Skin of body (tissue), 2 donors: ENCODE data around the gene ST3GAL5. TPM values are rescaled to one million over a fixed set of nuclear protein-coding genes. Genes with fewer than 3 reads are reported as not detected.

ENCODE experiments used
- DNase-seq: peaks from one replicate; lab custom pipeline; 2025; lab: John Stamatoyannopoulos, UW
- total RNA-seq: library from RNA; depleted of rRNA; stranded (reverse); fragments of >200 nt; gene quantifications from one replicate; pipeline ENCODE4 v1.2.3, GENCODE V29; 2014

ST3GAL5 gene
- total RNA-seq, 1 donor from 2014 or later = 23.3 TPM

DNA sequence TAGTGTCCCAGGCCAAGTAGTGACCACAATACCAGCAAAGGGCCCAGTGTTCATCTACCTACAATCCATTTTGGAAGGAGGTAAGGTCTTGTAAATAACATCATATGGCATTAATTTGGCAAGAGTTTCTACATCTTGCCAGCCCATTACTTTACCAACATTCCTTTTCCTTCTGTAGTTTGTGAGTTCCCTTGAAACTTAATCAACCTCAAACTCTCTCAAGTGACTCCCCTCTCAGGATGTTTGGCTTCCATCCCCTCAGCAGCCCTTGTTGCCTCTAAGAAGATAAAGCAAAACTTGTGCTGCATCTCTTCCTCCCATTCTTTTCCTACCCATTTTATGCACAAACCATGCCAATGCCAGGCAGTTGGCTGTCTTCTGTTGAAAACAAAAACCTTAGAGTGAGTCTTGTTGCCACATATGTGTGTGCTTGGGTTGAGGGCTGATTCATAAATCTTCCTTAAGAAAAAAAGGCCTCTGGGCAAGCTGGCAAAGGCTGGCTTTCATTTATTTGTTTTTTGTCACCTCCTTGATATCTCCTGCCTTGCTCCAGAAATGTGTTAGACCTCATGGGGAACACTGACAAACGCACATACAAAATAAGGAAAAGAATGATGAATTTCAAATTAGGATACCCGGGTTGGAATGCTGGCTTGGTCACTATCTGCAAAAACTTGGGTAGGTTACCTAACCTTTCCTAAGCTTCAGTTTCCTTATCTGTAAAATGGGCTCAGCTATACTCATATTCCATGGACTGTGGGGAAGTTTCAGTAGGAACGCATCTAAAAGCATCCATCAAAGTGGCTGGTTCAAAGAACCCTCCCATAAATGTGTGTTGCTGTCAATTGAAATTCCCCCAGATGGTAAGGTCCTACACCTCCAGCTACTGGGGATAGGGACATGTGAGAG is 29.4 kb upstream of the ST3GAL5 start:
- no peak for DNase-seq

GRCh38 chr2:85915606-85916303 is 27.0 kb upstream of the ST3GAL5 start:
- DNase-seq = no peak

DNA sequence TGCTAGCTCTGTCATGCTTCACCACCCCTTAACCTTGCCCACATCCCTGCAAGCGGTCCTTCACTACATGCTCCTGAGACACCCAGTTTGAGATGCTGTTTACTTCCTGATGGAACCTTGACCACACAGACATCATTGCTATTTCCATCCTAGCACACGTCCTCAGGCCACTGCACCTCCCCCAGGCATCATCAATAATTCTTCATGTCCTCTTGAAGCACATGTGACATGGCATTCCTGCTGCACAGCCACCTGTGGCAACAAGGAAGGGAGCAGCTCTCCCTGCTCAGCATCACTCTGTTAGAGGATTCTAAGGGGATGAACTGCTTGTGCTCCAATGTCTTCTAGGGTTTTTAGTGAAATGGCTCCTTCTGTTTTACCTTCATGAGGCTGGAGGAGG is 26.1 kb upstream of the ST3GAL5 start:
- DNase-seq = no peak

GRCh38 chr2:85913884-85914881 is 25.4 kb upstream of the ST3GAL5 start:
- no peak for DNase-seq

- no peak for DNase-seq
Measured at GRCh38 chr2:85911814-85912692, 23.3 kb upstream of the ST3GAL5 start.

DNA sequence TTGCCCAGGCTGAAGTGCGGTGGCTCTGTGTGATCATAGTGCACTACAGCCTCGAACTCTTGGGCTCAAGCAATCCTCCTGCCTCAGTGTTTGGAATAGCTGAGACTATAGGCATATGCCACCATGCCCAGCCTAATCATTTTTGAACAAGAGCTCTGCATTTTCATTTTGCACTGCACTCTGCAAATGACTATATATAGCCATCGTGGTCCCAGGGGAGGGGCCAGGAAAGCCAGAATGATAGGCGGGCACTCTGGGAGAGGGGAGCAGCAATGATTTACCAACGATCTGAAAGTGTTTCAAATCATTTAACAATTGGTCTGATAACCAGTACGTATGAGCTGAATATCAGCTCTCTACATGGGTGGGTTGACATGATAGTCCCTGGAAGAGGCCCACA is 22.3 kb upstream of the ST3GAL5 start:
- DNase-seq = no peak

- no peak for DNase-seq
Measured at GRCh38 chr2:85909005-85909404, 20.2 kb upstream of the ST3GAL5 start.

- DNase-seq = no peak
Measured at GRCh38 chr2:85908506-85908905, 19.7 kb upstream of the ST3GAL5 start.

DNA sequence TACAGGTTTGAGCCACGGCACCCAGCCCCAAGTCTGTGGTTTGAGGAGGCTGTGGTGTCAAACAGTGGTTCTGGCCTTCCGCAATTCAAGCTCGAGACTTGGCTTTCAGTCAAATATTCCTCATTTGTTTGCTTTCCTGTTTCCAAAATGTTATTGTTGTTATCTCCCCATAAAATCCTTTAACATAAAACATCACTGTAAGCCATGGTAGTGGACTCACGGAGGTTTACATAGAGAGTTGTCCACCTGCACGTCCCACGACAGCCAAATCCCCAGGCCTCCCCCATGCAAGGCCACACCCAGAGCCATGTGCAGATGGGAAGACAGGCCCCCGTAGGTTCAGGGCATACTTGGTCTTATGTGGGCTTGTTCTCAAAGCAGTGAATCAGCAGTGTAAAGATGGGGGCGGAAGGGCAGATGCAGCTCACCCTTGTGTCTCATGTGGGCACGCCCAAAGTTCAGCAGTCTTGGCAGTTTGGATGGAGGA is 18.9 kb upstream of the ST3GAL5 start:
- DNase-seq = no peak

DNA sequence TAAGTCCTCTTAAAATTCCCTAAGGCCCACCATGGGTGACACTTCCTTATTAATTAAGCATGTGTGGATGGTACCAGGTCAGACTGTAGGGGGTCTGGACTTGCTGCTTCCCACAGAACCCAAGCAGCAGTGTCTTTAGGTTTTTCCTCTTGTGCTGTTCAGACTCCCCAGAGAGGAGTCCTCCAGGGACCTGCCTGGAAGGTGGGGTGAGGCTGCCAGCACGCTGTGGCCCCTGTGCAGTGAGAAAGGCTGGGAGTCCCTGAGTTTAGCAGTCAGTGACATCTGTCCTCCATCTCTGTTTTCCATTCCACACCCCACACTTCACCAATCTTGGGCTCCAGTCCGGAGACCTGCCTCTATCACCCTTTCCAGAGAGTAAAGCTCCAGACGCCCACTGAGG is 18.0 kb upstream of the ST3GAL5 start:
- no peak for DNase-seq

GRCh38 chr2:85905891-85906290 is 17.1 kb upstream of the ST3GAL5 start:
- no peak for DNase-seq

- DNase-seq = peak; percentile 27
Measured at GRCh38 chr2:85905187-85905666, 16.4 kb upstream of the ST3GAL5 start.

DNA sequence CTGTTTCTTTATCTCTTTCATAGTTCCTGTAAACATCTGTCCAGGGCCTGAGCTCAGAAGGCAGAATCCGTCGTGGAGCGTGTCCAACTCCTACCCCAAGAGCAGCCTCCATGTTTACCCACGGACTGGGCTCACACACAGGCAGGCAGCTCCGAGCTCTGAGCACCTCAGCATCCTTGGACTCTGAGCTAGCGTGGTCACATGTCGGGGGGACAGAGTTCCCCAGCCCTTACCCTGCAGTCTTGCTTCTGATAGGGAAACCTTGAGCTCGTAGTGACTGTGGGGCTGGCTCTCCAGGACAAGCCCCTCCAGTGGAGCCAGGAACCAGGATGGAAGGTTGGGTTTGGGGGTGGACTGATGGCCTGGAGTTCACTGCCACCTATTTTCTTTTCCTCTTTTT is 15.1 kb upstream of the ST3GAL5 start:
- DNase-seq = no peak

- DNase-seq = no peak
Measured at GRCh38 chr2:85902496-85902895, 13.7 kb upstream of the ST3GAL5 start.

DNA sequence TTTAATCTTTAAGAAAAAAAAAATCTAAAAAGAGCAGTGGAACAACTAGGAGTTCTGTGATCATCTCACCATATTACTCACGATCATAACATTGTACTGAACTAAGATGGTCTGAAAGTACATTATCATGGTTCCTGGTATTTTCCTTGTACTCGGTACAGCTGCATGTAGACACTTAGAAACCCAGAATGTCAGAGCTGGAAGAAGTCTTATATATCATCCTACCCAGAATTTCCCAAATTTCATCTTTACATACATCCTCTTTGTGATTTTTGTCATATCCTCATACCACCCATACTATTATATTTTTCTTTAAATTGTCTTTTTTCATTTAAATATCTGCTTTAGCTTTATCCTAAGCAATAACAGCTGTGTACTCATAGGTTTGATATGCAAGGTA is 12.4 kb upstream of the ST3GAL5 start:
- no peak for DNase-seq

GRCh38 chr2:85900366-85900765 is 11.6 kb upstream of the ST3GAL5 start:
- no peak for DNase-seq

- no peak for DNase-seq
Measured at GRCh38 chr2:85899849-85900248, 11.1 kb upstream of the ST3GAL5 start.

DNA sequence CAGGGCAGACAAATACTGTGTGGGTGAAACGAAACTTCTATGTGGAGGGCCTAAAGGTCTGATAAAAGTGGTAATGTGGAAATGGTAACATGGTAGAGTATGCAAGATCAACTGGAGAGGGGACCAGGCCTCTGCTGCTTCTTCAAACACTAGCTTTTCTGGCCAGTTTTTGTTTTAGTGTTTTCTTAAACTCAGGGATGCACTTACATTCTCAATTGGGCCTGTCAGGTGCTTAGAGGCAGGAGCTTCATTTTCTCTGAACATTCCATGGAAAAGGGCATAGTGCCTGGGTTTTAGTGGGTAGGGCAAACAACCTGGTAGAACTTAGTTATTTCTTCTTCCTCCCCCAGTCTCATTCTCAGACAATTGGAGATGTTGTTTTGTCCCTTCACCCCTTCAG is 10.5 kb upstream of the ST3GAL5 start:
- DNase-seq = no peak

- no peak for DNase-seq
Measured at GRCh38 chr2:85898881-85899280, 10.1 kb upstream of the ST3GAL5 start.
